Prostate gland (tissue), 2 donors: Measurements from ENCODE around the gene PEX26.

Source experiments
- CTCF ChIP-seq, 4 experiments: fragments of 200-600 bp in 2 of 4; fragments of 450-650 bp in 2 of 4; sonication (generic) in 2 of 4; IDR thresholded peaks; 1 replicate in 3 of 4; 2 replicates in 1 of 4; pipeline ENCODE4 v1.5.1; 2016 to 2019; ENCODE audit warnings: antibody characterized with exemption in 4 of 4, mild to moderate bottlenecking in 2 of 4, moderate library complexity in 2 of 4
- POLR2A ChIP-seq: fragments of 450-650 bp; IDR thresholded peaks from one replicate; pipeline ENCODE4 v1.6.1; 2016; ENCODE audit warnings: antibody characterized with exemption, mild to moderate bottlenecking

DNA sequence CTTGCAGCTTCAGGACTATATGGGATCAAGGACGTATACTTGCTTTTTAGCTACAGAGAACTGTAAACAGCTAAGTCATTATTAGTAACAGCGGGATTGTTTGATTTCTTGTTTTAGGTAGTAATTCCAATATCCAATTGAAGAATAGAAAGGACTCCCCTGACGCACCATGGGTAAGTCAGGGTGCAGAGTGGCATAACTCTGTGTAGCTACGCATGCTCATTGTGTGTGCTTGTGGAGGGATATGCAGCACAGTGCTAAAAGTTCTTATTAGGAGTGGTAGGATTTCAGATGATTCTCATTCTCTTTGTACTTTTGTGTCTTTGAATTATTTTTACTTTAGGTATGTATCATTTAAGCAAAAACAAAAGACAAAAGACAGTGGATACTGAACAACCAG is 7.7 kb upstream of the PEX26 start:
- TF ChIP-seq POLR2A (no peak), CTCF (IDR thresholded peaks at IDR 0.05) (no peak)
